Activated CD8-positive, alpha-beta memory T cell treated with anti-CD3 and anti-CD28 coated beads, Interleukin-2, amount 50 U/mL, for 1 hour (primary cell): ENCODE data around the gene PARD3B.
"Not testable (repeated sequence)": the region's sequence is repeated elsewhere in the genome, so short reads cannot be mapped to it uniquely, and the experiment has no call there.

Experiments used
- DNase-seq: peaks from one replicate; pipeline ENCODE4 v3.0.0-alpha.2; 2020; ENCODE audit errors: extremely low read depth

Gene PARD3B

DNA sequence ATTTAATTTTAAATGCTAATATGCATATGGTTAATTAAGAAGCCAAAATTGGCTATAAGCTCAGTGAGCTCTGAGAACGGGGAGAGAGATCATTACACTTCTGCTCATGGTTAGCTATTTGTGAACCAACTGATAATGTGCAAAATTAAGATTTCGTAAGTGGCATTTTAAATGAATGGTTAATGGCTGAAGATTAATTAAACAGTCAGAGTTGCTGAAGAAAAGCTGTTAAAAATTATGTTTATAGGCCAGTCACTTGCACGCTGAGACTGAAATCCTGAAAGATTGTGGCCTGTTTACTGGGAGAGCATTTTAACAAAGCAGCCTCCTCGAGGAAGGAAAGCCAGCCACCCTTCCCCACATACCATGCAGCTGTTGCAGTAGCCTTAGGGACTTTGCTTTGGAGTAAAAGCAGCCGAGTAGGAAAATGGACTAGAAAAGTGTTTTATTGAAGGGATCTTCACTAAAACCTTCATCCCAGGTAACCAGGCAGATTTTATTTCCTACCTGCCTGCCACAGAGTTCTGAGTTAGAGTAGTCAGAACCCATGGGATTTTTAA is 918.3 kb downstream of the PARD3B start:
- DNase-seq = no peak

DNA sequence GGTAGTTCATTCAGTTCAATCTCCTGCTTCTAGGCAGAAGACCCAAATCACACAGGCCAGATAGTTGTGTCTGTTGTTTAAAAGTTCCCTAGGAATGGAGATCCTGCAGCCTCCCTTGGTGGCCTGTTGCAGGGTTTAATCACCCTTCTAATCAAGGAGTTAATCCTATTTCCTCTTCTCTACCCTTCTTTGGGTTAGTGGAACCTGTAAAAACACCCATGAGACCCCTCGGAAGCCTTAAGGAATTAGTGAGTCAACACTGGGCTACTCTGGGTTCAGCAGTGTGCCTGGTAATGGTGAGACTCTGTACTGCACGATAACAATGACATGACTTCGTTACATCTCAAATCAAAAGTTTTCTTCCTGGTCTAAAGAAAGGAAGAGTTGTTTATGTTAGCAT is 919.4 kb downstream of the PARD3B start:
- DNase-seq = no peak

DNA sequence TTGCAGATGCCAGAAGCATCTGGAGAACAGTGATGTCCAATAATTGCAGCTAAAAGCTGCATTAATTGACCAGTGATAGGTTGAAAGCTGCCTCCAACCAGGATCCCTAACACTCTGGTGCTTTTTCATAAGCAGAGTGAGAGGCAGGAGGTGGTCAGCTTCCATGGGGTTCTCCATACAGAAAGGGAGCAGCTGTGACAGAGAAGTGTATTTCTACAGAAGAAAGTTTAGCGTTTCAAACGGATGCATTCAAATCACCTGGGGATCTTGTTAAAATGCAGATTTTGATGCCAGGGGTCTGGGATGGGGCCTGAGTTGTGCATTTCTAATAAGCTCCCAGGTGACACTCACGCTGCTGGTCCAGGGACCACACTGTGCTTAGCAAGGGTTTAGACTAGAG is 920.5 kb downstream of the PARD3B start:
- no peak for DNase-seq

DNA sequence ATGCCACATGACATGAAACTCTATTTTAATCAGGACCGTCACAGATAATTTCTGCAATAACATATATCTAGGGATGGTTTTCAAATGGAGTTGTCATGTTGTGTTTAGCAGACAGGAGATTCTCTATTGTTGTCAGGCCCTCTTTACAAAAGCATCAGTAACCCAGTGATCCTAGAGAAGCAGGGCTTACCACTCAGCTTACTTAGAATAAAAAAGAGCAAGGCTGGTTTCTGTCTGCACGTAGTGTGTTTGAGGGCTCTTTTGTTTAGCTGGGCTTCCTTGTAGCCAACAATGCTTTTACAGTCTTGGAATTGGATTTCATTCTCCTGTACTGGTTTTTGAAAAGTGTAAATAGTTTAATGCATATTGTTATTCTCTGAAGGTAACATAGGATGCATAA is 926.5 kb downstream of the PARD3B start:
- DNase-seq = no peak

DNA sequence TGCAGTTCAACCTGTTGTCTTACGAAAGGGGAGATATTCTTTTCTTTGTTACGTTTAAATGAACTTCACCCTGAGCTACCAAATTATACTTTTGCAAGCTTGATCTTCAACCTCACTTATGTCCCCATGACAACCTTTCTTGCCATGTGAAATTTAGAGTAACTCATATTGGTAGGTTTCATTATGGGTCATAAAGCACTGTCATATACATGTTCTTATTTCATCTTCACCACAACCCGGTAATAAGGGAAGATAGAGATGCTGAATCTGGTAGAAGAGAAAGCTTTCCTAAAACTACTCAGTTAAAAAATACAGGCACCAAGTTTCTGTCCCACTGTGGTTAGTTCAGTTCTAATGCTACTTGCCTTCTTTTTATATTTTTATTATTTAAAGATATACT is 928.5 kb downstream of the PARD3B start:
- no peak for DNase-seq

DNA sequence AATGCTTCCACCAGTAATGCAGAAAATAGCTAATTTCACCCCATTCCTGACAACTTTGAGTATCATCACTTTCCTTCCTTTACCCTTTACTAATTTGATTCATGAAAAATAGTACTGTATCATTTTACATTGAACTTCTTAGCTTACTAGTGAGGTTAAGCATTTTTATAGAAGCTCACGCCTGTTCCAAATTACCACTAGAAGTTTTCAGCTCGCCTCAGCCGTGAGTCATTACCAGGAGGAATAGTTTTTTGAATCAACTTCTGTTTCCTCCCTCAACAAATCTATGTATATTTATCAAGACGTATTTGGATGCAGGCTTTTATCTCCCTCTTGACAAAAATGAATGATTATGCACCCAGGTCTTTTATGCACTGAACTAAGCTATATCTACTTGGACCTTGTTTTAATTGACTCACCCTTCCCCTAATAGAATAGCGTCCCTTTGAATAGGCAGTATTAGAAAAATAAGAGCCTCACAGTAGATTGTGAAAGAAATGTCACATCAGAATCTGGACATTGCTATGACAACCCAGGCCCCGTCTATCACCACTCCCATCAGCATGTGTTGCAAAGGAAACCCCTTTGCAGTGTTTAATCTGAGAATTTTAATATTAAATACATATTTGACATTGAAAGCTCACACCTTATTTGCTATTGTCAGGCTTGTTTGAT is 929.6 kb downstream of the PARD3B start:
- DNase-seq = no peak

DNA sequence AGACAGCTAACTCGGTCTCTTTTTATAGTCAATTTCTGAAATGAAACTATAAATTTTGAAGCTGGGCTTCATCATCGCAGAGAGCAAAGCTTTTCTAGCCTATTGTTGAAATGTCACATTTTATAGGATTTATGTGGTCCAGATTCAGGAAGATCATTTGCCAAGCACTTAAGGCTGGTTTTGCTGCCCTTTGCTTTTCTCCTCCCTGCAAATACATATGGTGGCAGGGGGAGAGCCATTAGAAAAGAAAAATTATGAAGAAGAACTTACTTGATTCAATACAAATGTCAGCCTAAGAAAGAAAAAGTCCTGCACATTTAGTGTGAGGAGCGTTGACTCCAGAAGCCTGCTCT is 930.1 kb downstream of the PARD3B start:
- no peak for DNase-seq

DNA sequence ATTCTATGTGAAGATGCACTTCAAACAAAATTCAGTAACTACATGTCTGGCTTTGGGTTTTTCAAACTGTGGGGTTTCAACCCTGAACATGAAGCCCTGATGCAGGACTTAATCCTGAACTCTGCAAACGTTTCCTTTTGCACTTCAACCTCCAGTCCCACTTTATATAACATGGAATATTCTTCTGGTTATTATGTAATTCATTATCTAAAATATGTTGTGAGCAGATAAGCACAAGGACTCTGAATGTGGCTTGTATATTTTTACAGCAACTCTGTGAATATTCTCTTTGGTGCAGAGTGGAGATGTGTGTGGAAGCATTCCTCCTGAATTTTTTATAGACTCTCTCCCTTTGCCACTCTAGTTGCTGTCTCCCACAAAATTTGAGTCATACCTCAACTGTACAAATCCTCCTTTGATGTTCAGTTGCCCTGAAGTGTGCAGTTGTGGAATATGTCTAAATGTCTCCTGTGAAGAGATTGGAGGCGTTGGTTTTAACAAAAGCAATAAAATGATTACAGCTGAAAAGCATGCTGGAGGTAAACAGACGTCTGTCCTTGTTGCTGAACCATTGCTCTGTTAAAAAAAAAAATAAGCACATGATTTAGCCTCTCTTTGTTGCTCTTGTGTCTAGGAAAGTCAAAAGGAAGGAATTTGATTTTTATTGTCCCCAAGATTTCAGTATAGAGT is 931.9 kb downstream of the PARD3B start:
- DNase-seq = no peak

DNA sequence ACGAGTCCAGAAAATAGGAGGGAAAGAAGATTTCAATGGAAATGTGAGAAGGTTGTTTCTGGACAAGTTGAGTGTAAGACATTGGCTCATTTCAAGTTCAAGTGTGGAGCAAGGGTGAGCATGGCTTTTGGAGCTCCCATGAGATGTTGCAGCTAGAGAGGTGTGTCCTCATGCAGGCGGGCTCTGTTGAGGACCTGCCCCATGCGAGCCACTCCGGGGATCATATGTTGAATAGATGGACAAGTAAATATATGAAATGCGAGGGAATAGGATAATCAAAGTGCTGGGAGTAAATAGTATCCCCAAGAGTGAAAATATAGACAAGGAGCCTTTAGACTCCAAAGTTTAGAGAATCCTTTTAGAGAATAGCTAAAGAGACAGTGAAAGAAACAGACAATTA is 936.6 kb downstream of the PARD3B start:
- DNase-seq = no peak

DNA sequence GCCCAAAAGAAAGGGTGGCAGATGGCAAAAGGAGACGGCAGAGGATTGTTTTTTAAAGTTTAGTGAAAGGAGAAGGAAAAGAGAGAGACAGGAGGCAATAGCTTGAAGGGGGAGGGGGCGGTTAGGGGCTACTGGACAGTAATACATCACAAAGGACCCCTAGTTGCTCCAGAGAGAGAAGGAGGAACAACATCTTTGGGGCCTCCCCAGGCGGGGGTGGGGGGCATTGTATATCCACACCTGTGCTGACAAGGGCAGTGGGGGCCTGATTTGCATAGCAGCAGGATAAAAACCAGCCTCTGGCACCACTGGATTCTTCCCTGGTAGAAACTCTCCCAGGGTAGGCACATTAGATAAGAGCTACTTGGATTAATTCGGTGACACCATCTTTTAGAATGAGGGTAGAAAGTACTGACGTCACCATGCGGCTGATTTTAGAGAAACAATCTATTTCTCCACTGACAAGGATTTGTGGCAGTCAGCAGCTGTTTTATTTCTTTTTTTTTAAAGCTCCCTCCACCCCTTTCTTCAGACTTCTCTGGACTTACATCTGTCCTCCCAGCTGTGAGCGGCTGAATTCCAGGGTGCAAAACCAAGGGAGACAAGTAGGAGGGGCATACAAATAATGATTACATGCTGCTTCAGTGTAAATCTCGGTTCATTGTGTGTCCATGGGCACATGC is 937.3 kb downstream of the PARD3B start:
- no peak for DNase-seq

DNA sequence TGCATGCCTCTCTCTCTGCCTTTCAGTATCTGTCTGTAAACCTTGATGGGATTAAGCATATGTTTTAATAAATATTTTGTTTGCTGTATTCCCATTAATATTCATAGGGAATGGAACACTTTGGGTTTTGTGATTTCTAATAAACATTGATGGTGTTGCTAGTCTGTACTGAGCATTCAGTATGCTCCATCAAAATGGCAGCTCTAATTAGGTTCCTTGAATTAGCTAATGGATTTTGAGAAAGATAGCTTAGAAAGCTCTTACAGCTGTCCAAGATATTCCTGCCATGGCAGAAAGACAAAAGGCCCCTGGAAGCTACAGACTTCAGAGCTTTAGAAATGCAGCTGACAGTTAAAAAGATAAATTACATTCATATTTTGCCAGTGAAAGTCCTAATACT is 937.8 kb downstream of the PARD3B start:
- no peak for DNase-seq

DNA sequence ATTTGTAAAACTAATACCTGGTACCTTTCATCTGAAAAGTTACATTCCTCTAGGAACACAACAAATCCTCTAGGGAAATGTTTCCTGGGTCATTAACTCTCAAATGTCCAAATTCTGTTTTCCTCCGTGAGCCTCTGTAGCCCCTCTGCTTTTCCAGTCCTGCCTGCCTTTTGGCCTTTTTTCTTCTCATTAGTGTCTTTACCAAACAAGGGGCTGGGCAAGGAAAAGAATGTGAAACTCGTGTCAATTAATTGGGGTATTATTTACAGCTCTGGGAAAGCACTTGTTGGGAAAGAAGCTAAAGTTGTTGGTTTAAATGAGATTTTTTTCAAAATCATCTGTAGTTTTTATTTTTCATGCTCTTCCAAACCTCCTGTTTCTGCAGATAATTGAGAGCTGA is 938.9 kb downstream of the PARD3B start:
- no peak for DNase-seq

DNA sequence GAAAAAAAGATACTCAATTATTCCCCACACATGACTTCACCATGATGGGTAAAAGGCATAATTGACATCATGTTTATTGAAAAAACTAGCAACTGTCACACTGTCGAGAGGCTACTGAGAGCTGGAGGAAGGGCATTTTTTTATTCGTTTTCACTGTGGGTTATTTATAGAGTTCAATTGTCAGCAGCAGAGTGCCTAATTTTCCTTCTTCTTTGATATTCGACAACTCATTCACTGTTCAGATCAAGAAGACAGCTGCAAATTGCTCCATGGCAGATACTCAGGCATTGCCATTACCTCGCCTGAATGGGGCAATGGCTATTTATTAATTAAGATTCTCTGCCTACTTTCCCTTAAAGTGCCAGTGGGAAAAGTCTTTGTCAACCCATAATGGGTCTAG is 939.5 kb downstream of the PARD3B start:
- no peak for DNase-seq

DNA sequence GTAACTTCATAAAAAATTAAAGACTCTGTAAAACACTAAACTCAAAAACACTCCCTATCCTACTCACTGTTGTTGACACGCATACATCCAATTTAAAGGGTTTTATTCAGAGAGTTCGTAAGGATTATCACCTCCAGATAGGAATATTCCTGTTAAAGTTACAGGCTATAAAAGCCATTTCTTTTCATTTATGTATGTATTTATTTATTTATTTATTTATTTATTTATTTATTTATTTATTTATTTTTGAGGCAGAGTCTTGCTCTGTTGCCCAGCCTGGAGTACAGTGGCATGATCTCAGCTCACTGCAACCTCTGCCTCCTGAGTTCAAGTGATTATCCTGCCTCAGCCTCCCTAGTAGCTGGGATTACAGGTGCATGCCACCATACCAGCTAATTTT is 948.3 kb downstream of the PARD3B start:
- not testable (repeated sequence) for DNase-seq

DNA sequence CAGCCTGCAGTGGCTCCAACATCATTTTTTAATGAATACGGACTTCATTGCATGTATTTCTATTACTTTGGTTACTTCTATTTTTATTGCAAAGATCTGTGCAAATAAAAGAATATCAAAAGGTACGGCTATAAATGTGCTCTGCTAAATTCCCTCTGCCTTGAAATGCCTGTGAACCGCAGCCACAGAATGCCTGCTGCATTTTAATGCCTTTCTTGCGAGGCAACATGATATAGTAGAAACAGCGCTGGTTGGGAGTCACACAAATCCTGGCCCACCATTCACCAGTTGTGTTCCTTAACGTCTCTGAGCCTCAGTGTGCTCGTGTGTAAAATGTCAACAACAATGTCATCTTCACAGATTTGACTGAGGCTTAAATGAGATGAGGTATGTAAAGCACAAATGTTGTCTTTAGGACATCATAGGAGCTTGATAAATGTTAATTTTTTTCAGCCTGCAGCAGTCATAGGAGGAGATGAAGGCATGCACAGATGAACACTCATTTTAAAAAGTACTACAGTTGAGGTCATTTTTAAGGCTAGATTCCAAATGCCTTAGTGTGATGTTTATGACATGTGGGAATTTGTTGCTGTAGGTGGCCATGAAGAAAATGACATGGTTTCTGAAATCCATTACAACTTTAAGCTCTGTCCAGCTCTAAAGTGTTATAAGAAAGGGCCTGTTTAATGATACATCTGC is 949.4 kb downstream of the PARD3B start:
- DNase-seq = no peak

DNA sequence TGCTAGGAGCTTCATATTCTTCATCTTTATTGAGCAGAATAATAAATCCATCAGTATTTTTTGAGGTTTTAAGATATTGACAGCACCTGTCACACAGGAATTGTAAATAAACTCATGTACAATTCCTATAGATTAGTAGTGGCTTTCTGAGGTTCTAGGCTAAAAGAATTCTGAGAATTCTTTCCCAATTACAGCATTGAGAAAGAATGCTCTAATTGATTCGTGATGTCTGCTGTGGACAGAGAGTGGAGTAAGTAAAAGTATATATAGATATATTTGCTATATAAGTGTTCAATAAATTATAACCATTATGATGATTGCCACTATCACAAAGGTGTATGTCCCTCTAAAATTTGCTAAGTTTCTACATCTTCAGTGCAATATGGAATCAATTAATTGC is 950.5 kb downstream of the PARD3B start:
- no peak for DNase-seq

DNA sequence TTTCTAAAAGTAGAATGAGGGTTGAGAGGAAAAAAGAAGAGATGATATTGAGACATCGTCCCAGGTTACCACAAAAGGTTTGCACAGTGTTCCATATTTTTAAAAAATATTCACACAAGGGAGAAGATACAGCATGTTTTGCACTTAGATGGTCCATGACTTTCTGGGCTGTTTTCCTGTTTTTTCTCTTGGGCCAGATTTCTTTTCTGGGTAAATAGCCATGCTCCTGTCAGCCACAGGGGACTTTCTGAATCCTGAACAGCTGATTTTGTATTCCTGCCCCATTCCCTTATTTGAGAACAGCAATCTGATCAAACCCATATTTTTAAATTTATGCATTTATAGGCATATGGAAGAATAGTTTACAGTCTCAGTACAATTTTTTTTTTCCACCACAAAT is 951.1 kb downstream of the PARD3B start:
- no peak for DNase-seq

DNA sequence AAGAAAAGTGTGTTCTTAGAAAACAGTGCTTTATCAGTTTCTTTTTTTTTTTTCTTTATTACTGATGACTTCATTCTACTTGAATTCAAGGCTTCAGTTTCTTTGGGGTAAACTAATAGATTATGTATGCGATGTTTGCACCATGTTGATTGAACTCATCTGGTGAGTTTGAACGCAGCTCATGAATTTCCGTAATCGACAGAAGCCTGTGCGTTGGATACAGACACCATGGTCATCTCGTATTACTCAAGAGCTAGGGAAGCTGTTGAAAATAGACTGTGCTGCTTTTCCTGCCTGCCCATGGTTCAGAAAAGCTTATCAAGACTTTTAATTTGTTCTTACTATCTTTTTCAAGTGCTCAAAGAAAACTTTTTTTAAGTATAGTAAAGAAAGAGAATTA is 951.5 kb downstream of the PARD3B start:
- no peak for DNase-seq

DNA sequence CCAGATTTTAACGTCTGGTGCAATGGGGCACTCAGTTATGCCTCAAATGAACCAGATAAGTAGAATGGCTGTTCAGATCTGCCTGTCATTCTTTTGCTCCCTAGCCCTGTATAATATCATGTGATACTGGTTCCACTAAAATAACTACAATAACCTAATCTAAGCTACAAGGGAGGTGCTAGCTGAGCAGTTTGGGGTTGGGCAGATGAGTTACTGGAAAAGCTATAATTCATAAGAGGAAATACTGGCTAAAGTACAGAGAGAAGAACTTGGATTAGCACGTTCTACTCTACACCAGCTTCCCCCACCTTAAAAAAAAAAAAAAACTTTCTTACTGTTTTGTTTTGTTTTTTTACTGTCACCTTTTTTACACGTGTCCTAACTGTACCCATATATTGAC is 953.7 kb downstream of the PARD3B start:
- no peak for DNase-seq

DNA sequence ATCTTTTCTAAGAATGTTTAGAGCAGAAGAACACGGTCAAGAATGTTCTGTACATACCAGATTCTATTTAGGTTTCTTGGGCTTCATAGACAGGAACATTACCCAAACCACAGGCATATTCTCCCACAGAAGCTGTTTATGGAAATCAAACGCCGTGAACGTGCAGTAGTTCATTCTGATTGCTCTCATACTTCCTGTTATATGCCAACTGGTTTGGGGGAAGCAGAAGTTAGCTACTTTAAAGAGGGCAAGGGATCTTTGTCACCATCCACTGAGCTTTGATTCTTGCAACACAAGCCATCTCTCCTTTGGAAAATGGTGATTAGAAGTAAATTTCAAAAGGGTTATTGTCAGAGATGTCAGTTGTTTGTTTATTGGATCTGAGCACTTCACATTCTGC is 954.8 kb downstream of the PARD3B start:
- DNase-seq = no peak

DNA sequence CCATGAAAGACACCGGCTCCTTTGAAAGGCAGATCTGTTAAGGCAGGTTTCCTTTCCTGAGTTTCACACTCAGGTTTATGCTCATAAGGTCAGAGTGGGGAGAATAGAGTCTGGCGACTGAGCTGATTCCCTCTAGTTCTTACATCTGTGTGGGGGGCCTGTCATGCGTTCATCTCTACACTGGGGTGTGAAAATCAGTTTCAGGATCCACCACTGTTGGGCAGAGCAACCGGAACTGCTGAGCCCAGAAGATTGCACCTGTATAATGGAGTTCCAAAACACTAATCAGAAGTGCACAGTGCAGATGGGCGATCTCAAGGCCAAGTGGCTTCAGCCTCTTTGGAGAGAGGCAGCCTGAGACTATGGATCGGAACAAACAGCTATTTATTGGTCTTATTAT is 955.7 kb downstream of the PARD3B start:
- no peak for DNase-seq

DNA sequence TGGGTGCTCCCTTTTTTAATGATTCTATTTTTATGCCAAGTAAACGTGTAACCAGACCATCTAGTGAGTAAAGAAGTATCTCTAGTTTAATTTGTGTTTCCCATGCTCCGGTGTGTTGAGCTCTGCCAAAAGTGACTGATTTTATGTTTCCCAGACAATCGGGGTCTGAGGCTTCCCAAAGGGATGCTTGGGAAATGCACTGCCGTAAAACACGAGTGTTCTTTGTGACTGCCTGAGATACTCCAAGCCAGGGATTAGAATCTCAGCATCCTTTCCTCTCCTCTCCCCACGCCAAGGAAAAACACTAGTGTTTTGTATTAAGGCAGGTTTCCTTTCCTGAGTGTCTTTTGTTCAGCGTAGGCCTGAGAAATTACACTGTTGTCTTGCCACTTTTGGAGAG is 956.6 kb downstream of the PARD3B start:
- DNase-seq = no peak
